NCI-H1092 treated with DMSO at 0.1 percent for 48 hours (cell line): ENCODE data around the gene SERPINB2.
A peak's percentile ranks its signal among the peaks of the same experiment; 100 is the strongest.
"Not testable (repeated sequence)": the region's sequence is repeated elsewhere in the genome, so short reads cannot be mapped to it uniquely, and the experiment has no call there.

Source experiments
- DNase-seq: peaks from one replicate; lab custom pipeline; 2025; lab: John Stamatoyannopoulos, UW

The SERPINB2 gene

DNA sequence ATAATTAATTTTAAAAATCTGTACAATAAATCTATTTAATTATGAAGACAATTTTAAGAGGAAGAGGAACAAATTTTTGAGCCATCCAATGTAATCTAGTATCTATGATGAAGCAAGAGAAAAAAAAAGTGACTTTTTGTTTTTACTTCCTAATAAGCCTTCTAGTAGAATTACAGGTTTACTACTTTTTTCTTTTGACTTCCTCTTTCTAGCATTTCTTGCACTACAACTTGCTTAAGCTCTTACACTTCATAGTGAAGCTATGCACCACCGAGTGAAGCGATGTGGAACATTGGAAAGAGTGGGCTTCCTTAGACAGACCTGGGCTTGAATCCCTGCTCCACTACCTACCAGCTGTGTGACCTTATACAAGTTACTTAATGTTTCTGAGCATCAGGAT lies 2.1 kb downstream of the SERPINB2 start:
- no peak for DNase-seq

DNA sequence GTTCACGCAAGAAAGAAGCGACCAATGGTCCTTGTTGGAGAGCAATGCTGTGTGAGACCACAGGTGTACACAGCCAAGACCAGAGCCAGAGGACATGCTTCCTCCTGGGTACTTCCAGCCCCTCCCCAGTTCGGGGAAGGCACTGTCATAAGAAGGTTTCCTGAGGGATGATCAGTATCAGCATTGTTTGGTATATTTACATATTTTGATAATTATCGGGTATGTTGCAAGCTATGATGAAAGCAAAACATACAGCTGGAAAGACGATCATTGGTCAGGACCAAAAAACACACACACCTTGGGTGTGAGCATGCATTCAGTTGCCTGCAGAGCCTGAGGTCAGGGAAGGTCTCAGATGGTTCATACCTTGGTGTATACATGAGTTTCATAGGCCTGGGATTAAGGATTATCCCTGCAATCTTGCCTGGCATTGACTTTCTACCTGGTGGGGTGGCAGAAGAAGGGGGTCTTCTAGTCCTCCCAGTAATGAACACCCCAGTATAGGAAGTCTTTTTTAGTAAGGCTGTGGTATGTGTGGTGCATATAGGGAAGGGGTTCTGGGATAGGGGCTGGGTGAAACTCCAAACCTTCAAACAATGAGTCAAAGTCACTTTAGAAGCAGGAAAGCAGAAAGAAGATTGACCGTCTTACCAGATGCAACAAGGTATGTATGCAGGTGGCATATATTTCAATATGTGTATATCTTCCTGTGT lies 2.9 kb downstream of the SERPINB2 start:
- no peak for DNase-seq

DNA sequence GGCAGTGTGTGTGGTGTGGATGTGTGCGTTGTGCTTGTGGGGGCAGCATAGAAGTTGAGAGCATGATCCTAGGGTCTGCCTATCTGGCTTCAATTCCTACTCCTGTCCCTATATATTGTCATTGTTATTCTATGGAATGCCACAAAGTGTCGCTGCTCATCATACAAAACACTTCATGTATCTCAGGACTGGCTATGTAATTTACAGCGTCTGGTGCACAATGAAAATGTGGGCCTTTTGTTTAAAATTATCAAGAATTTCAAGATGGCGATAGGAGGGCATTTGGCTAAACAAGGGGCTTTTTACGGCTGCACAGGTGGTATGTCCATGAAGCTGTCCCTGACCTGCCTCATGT lies 3.4 kb downstream of the SERPINB2 start:
- DNase-seq: peak; percentile 55

DNA sequence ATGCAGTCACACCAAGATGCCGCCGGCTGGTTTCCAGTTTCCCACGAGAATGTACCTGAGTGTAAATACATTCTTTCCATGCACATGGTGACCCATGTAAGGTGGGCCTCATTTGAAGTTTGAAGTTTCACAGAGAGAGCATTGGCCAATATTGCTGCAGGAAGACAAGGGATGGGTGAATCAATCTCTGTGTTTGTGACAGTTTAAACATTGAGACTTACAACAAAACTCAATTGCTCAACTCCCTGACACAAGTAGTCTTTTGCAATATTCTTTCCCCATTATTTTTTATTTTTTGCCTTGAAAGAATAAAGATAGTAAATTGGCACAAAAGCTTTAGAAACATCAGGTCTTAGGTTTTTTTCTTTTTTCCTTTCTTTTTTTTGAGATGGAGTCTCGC lies 5.1 kb downstream of the SERPINB2 start:
- no peak for DNase-seq

DNA sequence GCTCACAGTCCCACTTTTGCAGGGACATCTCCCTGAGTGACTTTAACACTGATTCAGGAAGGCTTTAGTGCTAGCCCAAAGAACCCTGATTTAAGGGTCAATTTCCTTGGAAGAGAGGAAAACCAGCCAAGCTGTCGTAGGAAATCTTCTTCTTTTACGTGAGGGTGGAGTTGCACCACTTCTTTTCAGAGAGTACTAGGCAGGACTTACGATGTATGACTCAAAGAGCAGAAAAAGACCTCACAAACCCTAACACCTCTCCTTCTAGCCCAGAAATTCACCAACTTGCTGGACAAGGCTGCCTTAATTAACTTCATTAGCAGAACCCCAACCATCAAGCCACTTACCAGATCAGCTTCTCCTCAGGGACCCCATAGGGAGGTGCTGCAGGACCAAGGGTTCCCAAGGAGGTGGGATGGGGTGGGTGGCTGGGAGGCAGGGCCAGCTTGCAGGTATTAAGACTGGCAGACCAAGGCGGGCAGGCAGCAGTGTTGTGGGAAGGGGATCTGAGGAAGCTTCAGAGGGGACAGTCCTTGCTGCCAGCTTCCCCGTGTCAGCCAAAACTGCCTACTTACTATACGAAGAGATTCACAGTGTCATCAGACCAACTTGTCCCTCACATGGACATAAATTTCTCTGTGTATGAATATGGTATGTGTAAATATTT lies 6.7 kb downstream of the SERPINB2 start:
- DNase-seq: no peak

DNA sequence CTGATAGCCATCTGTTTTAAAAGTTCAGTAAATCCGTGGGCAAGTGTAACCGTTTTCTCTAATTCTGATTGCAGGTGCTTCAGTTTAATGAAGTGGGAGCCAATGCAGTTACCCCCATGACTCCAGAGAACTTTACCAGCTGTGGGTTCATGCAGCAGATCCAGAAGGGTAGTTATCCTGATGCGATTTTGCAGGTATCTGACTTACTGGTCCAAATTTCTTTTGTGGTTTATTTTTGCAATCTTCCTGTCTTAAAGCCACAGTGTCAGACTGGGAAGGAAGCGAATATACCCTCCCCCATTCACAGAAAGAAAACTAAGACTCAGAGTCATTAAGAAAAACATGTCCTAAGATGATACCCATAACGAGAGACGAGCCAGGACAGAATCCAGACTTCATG lies 7.7 kb downstream of the SERPINB2 start:
- no peak for DNase-seq

DNA sequence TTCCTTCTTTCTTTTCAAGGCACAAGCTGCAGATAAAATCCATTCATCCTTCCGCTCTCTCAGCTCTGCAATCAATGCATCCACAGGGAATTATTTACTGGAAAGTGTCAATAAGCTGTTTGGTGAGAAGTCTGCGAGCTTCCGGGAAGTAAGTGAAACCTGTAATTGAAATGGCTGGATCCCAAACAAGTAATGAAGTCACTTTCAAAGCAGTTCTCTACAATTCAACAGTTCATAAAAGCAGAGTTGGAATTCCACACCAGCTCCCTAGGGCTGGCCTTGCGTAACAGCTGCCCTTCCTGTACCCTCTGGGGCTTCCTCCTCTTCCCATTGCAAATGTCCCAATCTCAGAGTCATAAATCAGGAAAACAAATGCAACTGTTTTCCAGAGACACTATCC lies 9.6 kb downstream of the SERPINB2 start:
- DNase-seq: no peak

DNA sequence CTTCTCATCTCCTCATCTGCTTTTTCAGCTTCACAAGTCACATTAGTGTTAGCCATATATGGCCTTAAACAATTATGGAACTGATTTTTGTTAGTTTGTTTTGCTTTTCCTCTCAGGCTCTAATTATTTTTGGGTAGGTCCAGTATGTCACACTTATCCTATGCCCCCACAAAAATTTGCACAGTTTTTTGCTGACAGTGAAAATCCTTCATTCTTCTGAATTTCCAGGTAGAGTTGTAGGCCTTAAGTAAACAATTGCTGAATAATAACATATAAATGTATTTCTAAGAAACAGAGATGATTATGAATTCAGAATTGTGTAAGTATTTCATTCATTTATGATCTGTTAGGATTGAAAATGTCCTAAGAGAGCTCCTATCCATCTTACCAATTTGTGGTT lies 11.7 kb downstream of the SERPINB2 start:
- DNase-seq: no peak

DNA sequence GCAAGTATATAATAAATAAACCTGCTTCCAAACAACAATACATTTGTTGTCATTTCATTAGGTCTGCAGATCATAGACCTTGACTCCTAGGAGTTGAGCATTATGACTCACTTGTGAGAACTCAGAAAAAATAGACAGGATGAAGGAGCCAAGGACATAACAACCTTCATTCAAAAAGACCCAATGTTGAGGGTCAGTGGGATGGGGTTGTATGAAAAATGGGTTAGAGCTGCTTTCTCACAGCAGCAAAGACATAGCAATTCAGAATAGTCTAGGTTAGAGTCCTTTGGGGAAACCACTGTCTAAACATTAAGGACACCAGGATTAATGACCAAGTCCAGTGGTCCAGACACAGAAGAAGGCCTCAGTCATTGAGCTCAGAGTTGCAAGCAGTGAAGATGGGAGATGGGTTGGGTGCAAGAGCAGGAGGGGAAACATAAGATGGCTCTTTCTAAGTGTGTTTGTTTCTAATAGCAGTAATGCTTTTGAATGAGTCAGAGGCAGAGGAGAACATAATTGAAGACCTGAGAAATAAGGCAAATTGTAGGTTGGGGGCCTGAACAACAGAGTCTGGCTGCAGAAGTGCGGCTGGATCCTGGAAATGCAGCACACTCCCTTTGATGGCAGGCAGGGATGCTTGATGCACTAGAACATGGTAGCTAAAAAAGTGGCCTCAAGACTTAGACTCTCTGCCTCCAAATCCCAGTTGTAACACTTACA lies 16.5 kb downstream of the SERPINB2 start:
- no peak for DNase-seq

DNA sequence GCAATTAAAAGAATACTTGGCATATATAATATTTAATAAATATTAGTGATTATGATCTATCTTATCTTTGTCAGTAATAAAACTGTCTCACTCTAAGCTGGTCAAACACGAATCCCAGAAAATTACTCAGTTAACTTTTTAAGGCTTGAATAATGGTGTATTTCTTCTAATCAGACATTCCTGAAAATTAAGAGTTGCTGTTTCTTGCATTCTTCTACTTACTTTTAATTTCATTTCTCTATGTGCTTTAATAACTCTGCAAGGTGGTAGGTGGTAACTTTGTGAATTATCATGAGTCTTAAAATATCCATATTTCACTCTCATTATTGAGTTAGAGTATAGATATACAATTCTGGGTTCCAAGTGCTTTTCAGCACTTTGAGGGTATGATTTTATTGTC lies 17.2 kb downstream of the SERPINB2 start:
- no peak for DNase-seq

DNA sequence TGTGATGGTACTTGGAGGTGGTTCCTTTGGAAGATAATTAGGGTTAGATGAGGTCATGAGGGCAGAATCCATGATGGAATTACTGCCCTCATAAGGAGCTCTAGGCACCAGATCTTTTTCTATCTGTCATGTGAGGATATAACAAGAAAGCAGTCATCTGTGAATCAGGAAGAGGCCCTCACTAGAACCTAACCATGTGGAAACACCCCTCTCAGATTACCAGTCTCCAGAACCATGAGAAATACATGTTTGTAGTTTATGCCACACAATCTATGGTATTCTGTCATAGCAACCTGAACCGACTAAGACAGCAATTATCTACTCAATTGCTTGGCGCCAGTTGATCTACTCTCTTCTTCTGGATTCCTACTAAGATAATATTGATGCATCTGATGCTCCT lies 17.9 kb downstream of the SERPINB2 start:
- no peak for DNase-seq

DNA sequence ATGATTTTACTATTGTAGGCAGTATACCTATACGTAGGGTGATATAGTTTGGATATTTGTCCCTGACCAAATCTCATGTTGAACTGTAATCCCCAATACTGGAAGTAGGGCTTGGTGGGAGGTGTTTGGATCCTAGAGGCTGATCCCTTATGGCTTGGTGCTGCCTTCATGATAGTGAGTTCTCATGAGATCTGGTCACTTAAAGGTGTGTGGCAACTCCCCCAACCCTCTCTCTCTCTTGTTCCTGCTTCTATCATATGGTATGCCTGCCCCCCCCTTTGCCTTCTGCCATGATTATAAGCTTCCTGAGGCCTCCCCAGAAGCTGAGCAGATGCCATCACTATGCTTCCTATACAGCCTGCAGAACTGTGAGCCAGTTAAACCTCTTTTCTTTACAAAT lies 18.6 kb downstream of the SERPINB2 start:
- no peak for DNase-seq

DNA sequence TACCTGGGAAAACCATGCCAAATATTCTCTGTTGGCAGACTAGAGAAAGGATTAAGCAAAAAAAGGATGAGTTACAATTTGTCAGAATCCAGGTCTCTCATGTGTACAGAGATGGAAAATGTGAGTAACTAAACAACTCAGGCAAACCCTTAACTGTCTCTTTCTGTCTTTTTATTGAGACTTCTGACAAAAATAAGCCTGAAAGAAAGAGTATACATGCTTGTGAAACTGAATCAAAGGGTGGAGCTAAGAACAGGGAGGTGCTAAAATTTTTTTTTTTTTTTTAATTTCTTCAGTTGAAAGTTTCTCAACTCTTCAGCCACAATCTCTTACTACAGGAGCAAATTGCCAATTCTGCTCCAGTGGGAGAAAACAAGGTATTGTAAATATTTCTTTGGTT lies 20.2 kb downstream of the SERPINB2 start, which contains the start of gene SERPINB10:
Gene SERPINB10, plus strand, starts transcription at position 295 of the 400 bp plus-strand sequence. CDS start 7,553 bp downstream, outside the sequence.
- no peak for DNase-seq

DNA sequence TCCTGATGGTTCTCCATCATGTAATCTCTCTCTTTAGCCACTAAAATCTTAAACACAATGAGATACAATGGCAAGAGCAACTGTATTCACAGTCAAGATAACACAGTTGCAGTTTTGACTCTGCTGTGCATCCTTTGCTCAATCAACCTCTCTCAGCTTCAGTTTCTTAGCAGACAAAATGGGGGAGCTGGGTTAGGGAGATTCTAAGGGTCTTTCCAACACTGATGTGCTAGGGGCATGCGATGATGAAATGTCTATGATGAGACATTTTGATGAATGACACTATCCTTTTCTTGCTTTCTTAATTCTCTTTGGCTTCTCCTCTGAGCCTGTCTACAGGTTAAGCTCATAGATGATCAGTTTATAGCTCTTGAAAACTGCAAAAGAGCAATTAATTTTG lies 21.4 kb downstream of the SERPINB2 start:
- DNase-seq: no peak

DNA sequence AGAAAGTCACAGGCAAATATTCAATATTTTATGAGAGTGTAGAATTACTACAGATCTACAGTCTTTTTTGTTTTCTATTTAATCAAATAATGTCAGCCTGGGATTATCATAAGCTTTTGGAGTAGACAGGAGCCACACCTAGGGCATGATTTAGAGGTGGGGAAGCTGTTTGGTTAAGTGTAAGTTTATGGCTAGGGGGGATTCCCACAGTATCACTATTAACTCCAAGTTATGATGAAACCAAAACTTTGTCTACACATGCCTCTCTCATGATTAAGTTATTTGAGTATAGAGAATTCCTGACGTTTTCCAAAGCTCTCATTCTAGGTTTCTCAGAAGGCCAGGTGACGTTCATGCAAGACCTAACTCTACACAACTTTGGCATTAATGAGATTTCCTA lies 22.4 kb downstream of the SERPINB2 start:
- DNase-seq: no peak

DNA sequence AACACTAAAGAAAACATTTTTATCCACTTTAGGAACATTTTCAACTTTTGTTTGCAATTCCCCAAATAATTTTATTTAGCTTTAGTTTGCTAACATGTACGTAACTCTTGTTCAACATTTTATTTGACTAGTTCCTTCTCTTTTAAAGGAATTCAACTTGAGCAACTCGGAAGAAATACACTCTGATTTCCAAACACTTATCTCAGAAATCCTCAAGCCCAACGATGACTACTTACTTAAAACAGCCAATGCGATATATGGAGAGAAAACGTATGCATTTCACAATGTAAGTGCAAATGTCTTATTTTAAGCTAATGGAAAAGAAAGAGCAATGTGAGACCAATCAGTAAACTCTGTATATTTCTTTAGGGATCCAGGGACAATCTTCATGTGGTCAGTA lies 30.3 kb downstream of the SERPINB2 start:
- DNase-seq: no peak

DNA sequence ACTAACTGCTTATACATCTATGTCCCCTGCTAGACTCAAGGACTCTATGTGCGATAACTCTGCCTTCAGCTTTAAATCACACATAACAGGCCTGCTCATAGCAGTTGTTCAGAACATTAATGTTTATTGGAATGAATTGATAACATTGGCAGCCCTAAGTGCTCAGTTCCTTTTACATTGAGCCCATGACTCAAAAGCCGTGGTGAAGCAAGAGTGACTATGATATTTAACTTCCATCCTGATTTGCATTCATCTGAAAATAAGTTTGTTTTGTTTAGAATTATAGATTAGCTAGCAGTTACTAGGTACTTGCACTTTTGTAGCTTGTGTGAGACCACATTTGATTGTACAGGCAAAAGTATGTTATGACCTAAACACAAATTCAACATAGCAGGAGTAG lies 34.5 kb downstream of the SERPINB2 start:
- DNase-seq: no peak

DNA sequence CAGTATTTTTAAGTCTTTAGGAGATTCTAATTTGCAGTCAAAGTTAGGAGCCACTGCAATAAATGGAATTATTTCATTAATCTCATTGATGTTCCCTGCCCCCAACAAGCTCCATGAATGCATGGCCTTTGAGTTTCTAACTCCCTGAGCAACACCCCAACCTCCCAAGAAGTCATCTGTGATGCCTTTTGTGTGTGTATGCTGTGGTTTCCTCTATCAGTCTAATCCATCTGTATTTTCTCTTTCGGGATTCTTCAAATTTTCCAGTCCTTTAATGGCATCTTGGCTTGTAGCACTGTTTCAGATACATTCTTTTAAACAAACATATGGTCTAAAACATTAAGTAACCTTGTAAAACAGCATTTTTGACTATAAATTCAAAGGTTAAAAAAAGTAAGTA lies 37.0 kb downstream of the SERPINB2 start:
- no peak for DNase-seq

DNA sequence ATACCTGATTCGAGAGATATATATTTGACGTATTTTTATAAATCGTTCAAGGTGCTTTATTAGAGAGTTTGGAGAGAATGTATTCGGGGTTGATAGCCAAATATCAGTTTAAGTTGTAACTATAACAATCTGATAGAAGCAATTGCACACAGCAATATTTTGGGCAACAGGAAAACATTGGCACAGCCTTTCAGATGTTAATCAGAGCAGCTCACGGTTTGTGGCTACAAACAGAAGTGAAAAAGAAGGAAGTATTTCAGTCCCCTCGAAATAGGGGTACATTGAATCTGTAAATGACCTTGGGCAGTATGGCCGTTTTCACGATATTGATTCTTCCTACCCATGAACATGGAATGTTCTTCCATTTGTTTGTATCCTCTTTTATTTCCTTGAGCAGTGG lies 40.8 kb downstream of the SERPINB2 start:
- DNase-seq: no peak

DNA sequence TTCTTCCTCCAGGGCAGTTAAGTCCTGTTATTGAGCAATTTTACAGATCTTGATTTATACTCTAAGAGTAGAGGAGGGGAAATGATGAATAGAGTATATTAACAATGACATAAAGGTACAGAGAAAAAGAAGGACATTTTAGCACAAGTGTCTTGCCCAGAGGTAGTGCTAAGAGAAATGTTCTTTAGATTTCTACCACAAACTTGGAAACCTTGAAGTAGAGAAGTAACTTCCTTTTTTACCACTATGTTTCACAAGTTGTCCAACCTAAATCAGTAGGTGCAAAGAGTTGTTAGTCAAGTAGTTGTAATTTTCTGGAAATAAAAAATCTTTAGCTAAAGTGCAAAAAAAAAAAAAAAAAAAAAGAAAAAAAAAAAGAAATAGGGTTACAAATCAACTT lies 41.9 kb downstream of the SERPINB2 start:
- DNase-seq: not testable (repeated sequence)

DNA sequence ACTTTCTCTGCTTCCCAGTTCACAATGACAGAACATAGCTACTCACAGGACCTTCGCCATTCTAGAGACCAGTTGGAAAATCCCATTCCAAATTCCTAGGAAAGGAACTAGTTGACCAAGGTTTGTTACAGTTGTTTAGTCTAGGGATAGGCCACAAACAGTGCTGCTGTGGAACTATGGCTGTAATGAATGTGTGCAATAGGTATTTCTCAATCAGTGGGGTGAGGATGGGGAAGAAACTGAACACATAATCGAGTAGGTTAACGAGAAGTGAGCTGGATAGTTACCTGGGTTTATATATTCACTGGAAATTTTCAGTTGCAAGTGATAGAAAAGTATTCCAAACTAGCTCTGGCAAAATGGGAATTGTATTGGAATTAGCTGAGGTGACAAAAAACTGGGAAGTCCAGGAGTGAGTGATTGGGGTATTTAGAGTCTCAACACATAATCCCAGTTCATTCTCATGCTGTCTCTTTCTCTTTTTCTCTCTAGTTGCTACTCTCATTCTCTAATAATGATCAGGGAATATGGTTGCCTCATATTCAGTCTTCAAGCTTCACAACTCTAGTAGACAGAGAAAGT lies 43.4 kb downstream of the SERPINB2 start:
- no peak for DNase-seq

DNA sequence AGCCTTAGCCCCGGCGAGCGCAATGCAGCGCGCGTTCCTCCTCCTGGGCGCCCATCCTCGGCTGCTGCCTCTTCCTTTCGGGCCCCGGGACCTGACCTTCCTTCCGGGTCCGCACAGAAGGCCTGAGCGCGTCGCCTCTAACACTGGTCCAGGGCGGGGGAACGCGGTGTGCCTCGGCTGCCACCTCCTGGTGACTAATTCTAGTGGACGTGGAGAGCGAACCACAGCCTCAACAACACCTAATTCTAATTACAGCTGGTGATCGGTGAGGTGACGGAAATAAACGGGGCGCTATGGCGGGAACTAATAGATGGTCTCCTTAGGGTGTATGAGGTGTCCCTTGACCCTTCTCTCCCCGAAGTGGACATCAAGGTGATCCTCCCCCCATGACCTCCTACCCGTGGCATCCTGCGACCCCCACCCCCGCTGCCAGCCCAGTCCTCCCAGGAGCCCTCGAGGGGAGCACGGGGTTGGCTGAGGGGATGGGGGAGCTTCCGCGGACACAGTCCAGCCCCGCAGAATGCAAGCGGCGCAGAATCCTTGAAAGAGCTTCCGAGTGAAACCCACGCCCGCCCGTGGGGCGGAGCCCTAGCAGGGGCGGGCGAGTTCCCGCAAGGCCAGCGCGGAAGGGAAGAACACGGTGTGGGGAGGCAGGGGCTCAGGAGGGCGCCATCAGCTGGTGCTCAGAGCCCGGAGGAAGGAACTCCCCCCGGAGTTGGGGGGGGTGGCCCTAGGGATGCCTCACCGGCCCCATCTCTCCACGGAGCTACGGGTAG lies 48.8 kb downstream of the SERPINB2 start:
- peak; percentile 89 for DNase-seq
